Endodermal cell (in vitro differentiated cells): ENCODE data around the gene PLS3. TPM values are rescaled to one million over a fixed set of nuclear protein-coding genes. Genes with fewer than 3 reads are reported as not detected.

Experiments used
- DNase-seq: peaks from one replicate; pipeline ENCODE4 v3.0.0-alpha.2; 2017
- H3K27ac ChIP-seq: 2 replicates; pipeline ENCODE4 v1.5.1; 2013; ENCODE audit warnings: mild to moderate bottlenecking, low read depth, low read length, moderate library complexity
- H3K27me3 ChIP-seq: 2 replicates; pipeline ENCODE4 v1.6.1; 2013; ENCODE audit warnings: mild to moderate bottlenecking, low read length, moderate library complexity; ENCODE audit not compliant: insufficient read depth, control insufficient read depth, poor library complexity, severe bottlenecking
- H3K36me3 ChIP-seq: 2 replicates; pipeline ENCODE4 v1.7.0; 2013; ENCODE audit warnings: mild to moderate bottlenecking, low read length, moderate library complexity; ENCODE audit not compliant: control insufficient read depth, insufficient read depth
- H3K4me1 ChIP-seq: one replicate; pipeline ENCODE4 v1.7.0; 2013; ENCODE audit warnings: low read length; ENCODE audit not compliant: control insufficient read depth, insufficient read depth
- H3K4me3 ChIP-seq: 2 replicates; pipeline ENCODE4 v1.5.1; 2013; ENCODE audit warnings: mild to moderate bottlenecking, low read length, moderate library complexity
- H3K9ac ChIP-seq: 2 replicates; pipeline ENCODE4 v1.6.1; 2013; ENCODE audit warnings: mild to moderate bottlenecking, low read length, moderate library complexity; ENCODE audit not compliant: poor library complexity, severe bottlenecking; ENCODE audit errors: extremely low read depth
- H3K9me3 ChIP-seq: 2 replicates; pipeline ENCODE4 v1.6.1; 2013; ENCODE audit warnings: mild to moderate bottlenecking, low read length, moderate library complexity; ENCODE audit not compliant: control insufficient read depth
- H3K27ac Mint-ChIP-seq: 2 replicates; pipeline ENCODE4 v1.8.0; 2020; ENCODE audit warnings: mixed read lengths
- H3K27me3 Mint-ChIP-seq: 2 replicates; pipeline ENCODE4 v1.8.0; 2021; ENCODE audit warnings: mild to moderate bottlenecking, mixed read lengths; ENCODE audit not compliant: insufficient read depth
- H3K36me3 Mint-ChIP-seq: 2 replicates; pipeline ENCODE4 v1.8.0; 2020; ENCODE audit warnings: low read depth, mixed read lengths
- H3K4me1 Mint-ChIP-seq: 2 replicates; pipeline ENCODE4 v1.8.0; 2020; ENCODE audit warnings: mixed read lengths
- H3K4me3 Mint-ChIP-seq: 2 replicates; pipeline ENCODE4 v1.8.0; 2020; ENCODE audit warnings: mild to moderate bottlenecking, moderate library complexity, mixed read lengths
- H3K9me3 Mint-ChIP-seq: 2 replicates; pipeline ENCODE4 v1.8.0; 2020; ENCODE audit warnings: mild to moderate bottlenecking, mixed read lengths
- WGBS, 2 experiments: methylation state at CpG; one replicate each; pipeline versions ENCODE4 v1.1.5 to v1.1.7; 2013; ENCODE audit warnings: missing lambda C conversion rate in 2 of 2, mixed read lengths in 1 of 2; ENCODE audit not compliant: insufficient coverage in 1 of 2, insufficient read length in 1 of 2; 5-methylcytosine and 5-hydroxymethylcytosine counted together
- total RNA-seq, 2 donors: library from RNA; stranded (reverse); fragmentation: NEBNext Ultra II Directional in 1 of 2; extraction: Animal tissue kit (Norgen Biotek cat#: 25700) in 1 of 2; gene quantifications; 2 replicates in 1 of 2; 3 replicates in 1 of 2; pipeline ENCODE4 v1.2.1, GENCODE V29; 2021
- TF ChIP-seq, protein P1 (sequence below): fragments of 200-600 bp; sonication (generic); conservative IDR thresholded peaks from 2 replicates; pipeline ENCODE4 v1.5.0; 2021; ENCODE audit warnings: antibody characterized with exemption, mild to moderate bottlenecking

Gene PLS3
- total RNA-seq, 2 donors from 2014 or later, result 81.6 to 179 TPM

DNA sequence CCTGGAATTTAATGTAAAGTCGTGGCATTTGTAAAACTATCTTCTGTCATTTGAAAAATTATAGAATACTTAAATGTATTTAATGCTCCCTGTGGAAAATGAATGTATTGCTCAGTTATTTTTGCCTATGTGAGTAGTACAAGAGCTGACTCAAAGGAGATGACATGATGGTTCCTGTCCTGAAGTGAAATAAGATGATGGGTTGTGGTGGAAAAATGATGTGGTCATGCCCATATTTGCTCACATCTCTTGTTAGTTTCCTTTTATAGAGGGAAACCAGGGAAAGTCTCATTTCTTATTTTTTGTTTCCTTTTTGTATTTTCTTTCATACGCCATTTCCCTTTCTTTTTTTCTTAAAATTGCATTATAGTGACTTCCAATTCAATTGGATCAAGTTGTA is 23.7 kb downstream of the PLS3 start:
- no peak for DNase-seq
- Histone ChIP-seq H3K4me3 (no peak overlapping the region), H3K36me3 (no peaks in the 10 kb centered on the region), H3K9ac (no peak overlapping the region), H3K27me3 (no peaks in the 10 kb centered on the region), H3K4me1 (no peaks in the 10 kb centered on the region), H3K27ac (no peak overlapping the region), H3K9me3 (no peaks in the 10 kb centered on the region)
- Mint-ChIP-seq H3K27me3 (no peaks in the 10 kb centered on the region), H3K4me3 (no peak overlapping the region), H3K27ac (no peak overlapping the region), H3K9me3 (peaks cover 2% of the 10 kb centered on the region), H3K4me1 (peaks cover 38% of the 10 kb centered on the region), H3K36me3 (peaks cover 10% of the 10 kb centered on the region)
- WGBS, 2 experiments, result 67% methylated on average over 2 of the region's 2 CpGs; no CpG with 5 or more reads in 1 of the 2 experiments
- TF ChIP-seq, protein P1, sequence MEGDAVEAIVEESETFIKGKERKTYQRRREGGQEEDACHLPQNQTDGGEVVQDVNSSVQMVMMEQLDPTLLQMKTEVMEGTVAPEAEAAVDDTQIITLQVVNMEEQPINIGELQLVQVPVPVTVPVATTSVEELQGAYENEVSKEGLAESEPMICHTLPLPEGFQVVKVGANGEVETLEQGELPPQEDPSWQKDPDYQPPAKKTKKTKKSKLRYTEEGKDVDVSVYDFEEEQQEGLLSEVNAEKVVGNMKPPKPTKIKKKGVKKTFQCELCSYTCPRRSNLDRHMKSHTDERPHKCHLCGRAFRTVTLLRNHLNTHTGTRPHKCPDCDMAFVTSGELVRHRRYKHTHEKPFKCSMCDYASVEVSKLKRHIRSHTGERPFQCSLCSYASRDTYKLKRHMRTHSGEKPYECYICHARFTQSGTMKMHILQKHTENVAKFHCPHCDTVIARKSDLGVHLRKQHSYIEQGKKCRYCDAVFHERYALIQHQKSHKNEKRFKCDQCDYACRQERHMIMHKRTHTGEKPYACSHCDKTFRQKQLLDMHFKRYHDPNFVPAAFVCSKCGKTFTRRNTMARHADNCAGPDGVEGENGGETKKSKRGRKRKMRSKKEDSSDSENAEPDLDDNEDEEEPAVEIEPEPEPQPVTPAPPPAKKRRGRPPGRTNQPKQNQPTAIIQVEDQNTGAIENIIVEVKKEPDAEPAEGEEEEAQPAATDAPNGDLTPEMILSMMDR, result no peak

DNA sequence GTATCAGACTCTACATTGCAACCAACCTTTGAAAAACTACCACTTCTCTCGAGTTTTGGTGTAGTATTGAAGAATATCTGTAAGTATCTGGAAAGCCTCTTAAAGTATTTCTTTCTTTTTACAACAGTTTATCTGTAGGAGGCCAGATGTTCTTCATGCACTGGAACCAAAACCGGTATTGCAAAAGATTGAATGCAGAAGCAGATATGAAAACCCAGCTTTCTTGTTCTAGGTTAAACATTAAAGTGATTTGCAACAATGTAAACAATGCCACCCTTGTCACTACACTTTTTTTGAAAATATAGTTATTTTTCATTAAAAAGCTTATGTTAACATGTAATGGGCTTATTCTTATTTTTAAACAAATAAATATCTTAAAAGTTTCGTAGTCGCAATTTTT is 27.2 kb downstream of the PLS3 start:
- TF ChIP-seq, protein P1, result no peak
- H3K9me3 Mint-ChIP-seq, result peaks cover 2% of the 10 kb centered on the region
- WGBS, 2 experiments, result 89% methylated on average over 3 of the region's 4 CpGs; no CpG with 5 or more reads in 1 of the 2 experiments

DNA sequence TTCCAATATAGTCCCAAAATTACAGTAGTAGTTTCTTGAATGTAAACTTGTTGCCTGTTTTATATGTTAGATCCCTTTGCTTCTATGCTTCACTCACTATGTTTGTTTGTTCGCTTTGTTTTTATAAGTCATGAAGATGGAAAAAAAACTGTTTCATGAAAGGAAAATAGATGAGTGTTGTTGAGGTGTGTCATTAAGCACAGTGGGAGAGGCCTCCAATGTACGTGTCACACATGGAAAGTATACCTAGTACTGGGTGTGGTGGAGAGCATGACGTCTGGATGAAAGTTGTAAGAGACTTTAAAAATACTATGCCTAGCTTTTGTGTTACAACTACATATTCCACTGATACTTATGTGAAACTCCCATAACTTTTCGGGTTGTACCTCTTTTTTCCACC is 28.4 kb downstream of the PLS3 start:
- H3K4me1 Mint-ChIP-seq, result peaks cover 42% of the 10 kb centered on the region
- Histone ChIP-seq H3K4me3 (no peak overlapping the region), H3K27ac (no peak overlapping the region), H3K36me3 (no peaks in the 10 kb centered on the region), H3K9me3 (no peaks in the 10 kb centered on the region), H3K4me1 (no peaks in the 10 kb centered on the region), H3K27me3 (no peaks in the 10 kb centered on the region), H3K9ac (no peak overlapping the region)
- H3K27ac Mint-ChIP-seq, result no peak overlapping the region
- DNase-seq, result no peak
- peaks cover 2% of the 10 kb centered on the region for H3K9me3 Mint-ChIP-seq
- H3K27me3 Mint-ChIP-seq, result no peaks in the 10 kb centered on the region
- peaks cover 7% of the 10 kb centered on the region for H3K36me3 Mint-ChIP-seq
- H3K4me3 Mint-ChIP-seq, result no peak overlapping the region
- WGBS, 2 experiments, result 97% methylated on average over 3 of the region's 4 CpGs; no CpG with 5 or more reads in 1 of the 2 experiments
- TF ChIP-seq, protein P1, result no peak

More for the DNA sequence above, 27.2 kb downstream of the PLS3 start:
- no peaks in the 10 kb centered on the region for H3K9me3 ChIP-seq
- no peaks in the 10 kb centered on the region for H3K27me3 ChIP-seq
- H3K27me3 Mint-ChIP-seq, result no peaks in the 10 kb centered on the region
- H3K36me3 ChIP-seq, result no peaks in the 10 kb centered on the region
- peaks cover 44% of the 10 kb centered on the region for H3K4me1 Mint-ChIP-seq
- H3K4me1 ChIP-seq, result no peaks in the 10 kb centered on the region
- peaks cover 7% of the 10 kb centered on the region for H3K36me3 Mint-ChIP-seq
- no peak overlapping the region for H3K9ac ChIP-seq
- H3K4me3 Mint-ChIP-seq, result no peak overlapping the region
- H3K27ac Mint-ChIP-seq, result no peak overlapping the region
- no peak overlapping the region for H3K4me3 ChIP-seq
- no peak for DNase-seq
- H3K27ac ChIP-seq, result no peak overlapping the region
